ENCODE measurements around the gene ING2. TPM values are rescaled to one million over a fixed set of nuclear protein-coding genes. Genes with fewer than 3 reads are reported as not detected.
"Not testable (repeated sequence)": the region's sequence is repeated elsewhere in the genome, so short reads cannot be mapped to it uniquely, and the experiment has no call there.

ING2 gene
- total RNA-seq, 1 donor from 2014 or later = 16.3 TPM

- FAIRE-seq (no peak), DNase-seq (ENCODE audit: low spot score in 2 of 2) (no peak)
These were observed 38.6 kb downstream of the ING2 start for GRCh38 chr4:183543435-183543834.

GRCh38 chr4:183544109-183544508 lies 39.3 kb downstream of the ING2 start:
- no peak for DNase-seq (ENCODE audit: low spot score in 2 of 2)
- no peak for FAIRE-seq

- DNase-seq (ENCODE audit: low spot score in 2 of 2) (no peak), FAIRE-seq (no peak)
These were observed 41.5 kb downstream of the ING2 start for GRCh38 chr4:183546376-183546775.

GRCh38 chr4:183548306-183548705 lies 43.4 kb downstream of the ING2 start:
- FAIRE-seq = no peak
- DNase-seq (ENCODE audit: low spot score in 2 of 2) = no peak

- FAIRE-seq = no peak
- no peak for DNase-seq (ENCODE audit: low spot score in 2 of 2)
These were observed 45.7 kb downstream of the ING2 start for GRCh38 chr4:183550345-183551093.

- FAIRE-seq (no peak), DNase-seq (ENCODE audit: low spot score in 2 of 2) (no peak)
These were observed 47.7 kb downstream of the ING2 start for GRCh38 chr4:183552274-183553146.

- DNase-seq (ENCODE audit: low spot score in 2 of 2) = not testable (repeated sequence)
These were observed 48.3 kb downstream of the ING2 start for GRCh38 chr4:183553147-183553478.

GRCh38 chr4:183553601-183554345 lies 48.9 kb downstream of the ING2 start:
- no peak for DNase-seq (ENCODE audit: low spot score in 2 of 2)

More at GRCh38 chr4:183553147-183553478, 48.3 kb downstream of the ING2 start:
- FAIRE-seq = not testable (repeated sequence)

GRCh38 chr4:183554346-183554686 lies 49.5 kb downstream of the ING2 start:
- no peak for FAIRE-seq

More at GRCh38 chr4:183553601-183554345, 48.9 kb downstream of the ING2 start:
- FAIRE-seq = no peak

GRCh38 chr4:183554878-183555585 lies 50.2 kb downstream of the ING2 start:
- DNase-seq (ENCODE audit: low spot score in 2 of 2) (no peak), FAIRE-seq (no peak)

More at GRCh38 chr4:183554346-183554686, 49.5 kb downstream of the ING2 start:
- DNase-seq (ENCODE audit: low spot score in 2 of 2) = no peak

- no peak for FAIRE-seq
- no peak for DNase-seq (ENCODE audit: low spot score in 2 of 2)
These were observed 52.1 kb downstream of the ING2 start for GRCh38 chr4:183556947-183557346.

GRCh38 chr4:183557611-183558010 lies 52.8 kb downstream of the ING2 start:
- FAIRE-seq (no peak), DNase-seq (ENCODE audit: low spot score in 2 of 2) (no peak)

GRCh38 chr4:183558873-183559272 lies 54.0 kb downstream of the ING2 start:
- DNase-seq (ENCODE audit: low spot score in 2 of 2) = no peak
- no peak for FAIRE-seq

GRCh38 chr4:183561905-183562304 lies 57.0 kb downstream of the ING2 start:
- no peak for FAIRE-seq
- DNase-seq (ENCODE audit: low spot score in 2 of 2) = no peak

Other genes with a start within 250 kb of the ING2 start
- not detected for gene CLDN22, start 184.8 kb upstream of the ING2 start, total RNA-seq
- gene CLDN24, start 182.6 kb upstream of the ING2 start, total RNA-seq = not detected
- gene CDKN2AIP, start 60.4 kb upstream of the ING2 start, total RNA-seq = 25.3 TPM
- 21.2 TPM for gene RWDD4, start 154.1 kb downstream of the ING2 start, total RNA-seq
- 84.4 TPM for gene TRAPPC11, start 154.2 kb downstream of the ING2 start, total RNA-seq